CD4-positive, CD25-positive, alpha-beta regulatory T cell (primary cell): Measurements from ENCODE around the gene ZNF280D. TPM values are rescaled to one million over a fixed set of nuclear protein-coding genes. Genes with fewer than 3 reads are reported as not detected.

Experiments
- ATAC-seq, 2 donors: fragments of 150-1000 bp; cut with Tn5 transposase; one replicate each; pipeline ENCODE4 v1.10.0; 2021; ENCODE audit warnings: low read depth in 2 of 2, moderate number of reproducible peaks in 2 of 2, moderate library complexity in 1 of 2
- DNase-seq, 3 donors: peaks; one replicate each; pipeline versions ENCODE4 v3.0.0 to v3.0.0-alpha.2; 2012 to 2022; ENCODE audit warnings: mixed read lengths in 1 of 3
- H3K27ac ChIP-seq: one replicate; pipeline ENCODE4 v1.7.0; 2013; ENCODE audit warnings: mild to moderate bottlenecking, low read length; ENCODE audit not compliant: insufficient read depth, poor library complexity, severe bottlenecking
- H3K27me3 ChIP-seq: one replicate; pipeline ENCODE4 v1.7.0; 2013; ENCODE audit warnings: low read length; ENCODE audit not compliant: control insufficient read depth, insufficient read depth
- H3K36me3 ChIP-seq: one replicate; pipeline ENCODE4 v1.7.0; 2013; ENCODE audit warnings: mild to moderate bottlenecking, low read length, moderate library complexity; ENCODE audit not compliant: control insufficient read depth, insufficient read depth
- H3K4me1 ChIP-seq: 2 replicates; pipeline ENCODE4 v1.7.0; 2013; ENCODE audit warnings: mild to moderate bottlenecking, low read length; ENCODE audit not compliant: insufficient read depth, control insufficient read depth, poor library complexity, severe bottlenecking
- H3K4me3 ChIP-seq: one replicate; pipeline ENCODE4 v1.7.0; 2013; ENCODE audit warnings: low read depth, mild to moderate bottlenecking, low read length, moderate library complexity
- H3K9me3 ChIP-seq, 2 experiments: 1 replicate in 1 of 2; 2 replicates in 1 of 2; pipeline ENCODE4 v1.7.0; 2013; ENCODE audit warnings: low read length in 2 of 2, mild to moderate bottlenecking in 1 of 2, moderate library complexity in 1 of 2; ENCODE audit not compliant: control insufficient read depth in 2 of 2
- H3K27ac Mint-ChIP-seq, 3 donors: one replicate each; pipeline ENCODE4 v1.8.0; 2020 to 2022; ENCODE audit warnings: mild to moderate bottlenecking in 3 of 3, mixed read lengths in 3 of 3, moderate library complexity in 2 of 3
- H3K27me3 Mint-ChIP-seq: one replicate; pipeline ENCODE4 v1.8.0; 2022; ENCODE audit warnings: mild to moderate bottlenecking, mixed read lengths
- H3K36me3 Mint-ChIP-seq: one replicate; pipeline ENCODE4 v1.8.0; 2020; ENCODE audit warnings: mixed read lengths
- H3K4me1 Mint-ChIP-seq, 4 donors: one replicate each; pipeline ENCODE4 v1.8.0; 2020 to 2022; ENCODE audit warnings: mixed read lengths in 4 of 4, mild to moderate bottlenecking in 1 of 4
- H3K4me3 Mint-ChIP-seq, 4 donors: one replicate each; pipeline ENCODE4 v1.8.0; 2020 to 2022; ENCODE audit warnings: mild to moderate bottlenecking in 4 of 4, mixed read lengths in 4 of 4, moderate library complexity in 3 of 4
- H3K9me3 Mint-ChIP-seq, 7 donors: one replicate each; pipeline ENCODE4 v1.8.0; 2020 to 2022; ENCODE audit warnings: mixed read lengths in 7 of 7, mild to moderate bottlenecking in 3 of 7, moderate library complexity in 2 of 7
- polyA plus RNA-seq, 4 donors: library from polyadenylated mRNA; unstranded; fragments of 300-500 nt; fragmentation: Illumina TruSeq; gene quantifications; one replicate each; pipeline ENCODE4 v1.2.3, GENCODE V29; 2021
- total RNA-seq: library from RNA; stranded (reverse); gene quantifications from one replicate; pipeline ENCODE4 v1.2.3, GENCODE V29; 2022

ZNF280D gene
- total and polyA plus RNA-seq, 5 donors from 2014 or later = 5.9 to 34.1 (median 8.8) TPM

DNA sequence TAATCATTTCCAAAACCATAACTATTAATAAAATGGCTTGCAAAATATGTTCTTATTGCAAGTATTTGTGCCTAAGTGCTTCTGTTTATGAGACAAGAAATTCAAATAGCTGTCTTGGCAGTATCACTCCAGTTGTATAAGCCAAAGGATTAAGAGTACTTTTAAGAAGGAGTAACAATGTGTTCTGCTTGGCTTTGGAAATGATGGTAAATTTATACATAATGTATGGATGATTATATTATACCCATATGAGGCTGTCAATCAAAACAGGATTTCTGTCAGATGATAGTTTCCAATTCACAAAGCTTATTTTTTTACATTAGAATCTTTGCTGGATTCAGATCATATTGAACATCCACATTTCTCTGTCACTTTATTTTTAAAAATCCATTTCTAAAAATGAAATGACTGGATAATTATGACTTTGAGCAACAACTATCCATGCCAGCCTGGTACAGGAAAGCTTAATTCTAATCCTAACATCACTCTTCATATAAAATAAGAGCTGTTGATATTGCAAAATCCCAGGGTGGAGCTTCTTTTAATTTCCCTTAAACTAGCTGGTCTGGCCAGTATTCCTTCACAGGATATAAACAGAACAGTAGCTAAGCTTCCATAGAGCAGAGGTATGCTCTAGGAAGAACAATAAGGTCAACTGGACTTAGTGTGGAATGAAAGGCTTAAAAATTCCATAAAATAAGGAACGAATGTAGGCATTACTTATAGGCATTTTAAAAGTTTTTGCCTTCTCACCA, 30.0 kb upstream of the ZNF280D start:
- ATAC-seq (no peak), DNase-seq (no peak)
- Mint-ChIP-seq H3K27me3 (no peaks in the 10 kb centered on the region), H3K4me3 (no peak overlapping the region), H3K4me1 (peaks cover 7 to 12% (median 10%) of the 10 kb centered on the region in 4 donors), H3K27ac (no peak overlapping the region), H3K9me3 (no peaks in the 10 kb centered on the region), H3K36me3 (no peaks in the 10 kb centered on the region)
- no peaks in the 10 kb centered on the region for H3K27me3 ChIP-seq
- no peaks in the 10 kb centered on the region for H3K36me3 ChIP-seq
- H3K27ac ChIP-seq = no peak overlapping the region
- no peaks in the 10 kb centered on the region for H3K9me3 ChIP-seq
- no peaks in the 10 kb centered on the region for H3K4me1 ChIP-seq
- H3K4me3 ChIP-seq = no peak overlapping the region

DNA sequence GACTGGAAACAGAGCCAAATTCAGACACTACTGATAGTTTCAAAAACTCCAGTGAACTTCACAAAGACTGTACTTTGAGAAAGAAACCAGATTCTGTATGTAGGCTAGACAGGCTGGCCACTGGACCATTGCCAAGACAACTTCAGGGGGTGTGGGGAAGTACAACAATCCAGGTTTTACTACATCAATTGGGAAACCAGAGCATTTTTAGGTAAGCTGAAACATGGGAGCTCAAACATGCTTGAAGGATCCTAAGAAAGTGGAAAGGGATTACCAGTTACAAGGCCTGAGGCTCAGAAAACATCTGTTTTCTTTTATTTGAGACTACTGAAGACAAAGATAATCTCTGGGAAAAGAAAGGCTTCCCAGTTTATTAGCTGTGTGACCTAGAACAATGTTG, 26.9 kb upstream of the ZNF280D start:
- Mint-ChIP-seq H3K9me3 (no peaks in the 10 kb centered on the region), H3K27ac (no peak overlapping the region), H3K4me3 (no peak overlapping the region), H3K36me3 (peaks cover 3% of the 10 kb centered on the region), H3K4me1 (peaks cover 0 to 4% (median 0%) of the 10 kb centered on the region in 4 donors), H3K27me3 (no peaks in the 10 kb centered on the region)
- Histone ChIP-seq H3K36me3 (no peaks in the 10 kb centered on the region), H3K27ac (no peak overlapping the region), H3K9me3 (no peaks in the 10 kb centered on the region), H3K4me3 (no peak overlapping the region), H3K4me1 (no peaks in the 10 kb centered on the region), H3K27me3 (peaks cover 3% of the 10 kb centered on the region)
- ATAC-seq (no peak), DNase-seq (no peak)

DNA sequence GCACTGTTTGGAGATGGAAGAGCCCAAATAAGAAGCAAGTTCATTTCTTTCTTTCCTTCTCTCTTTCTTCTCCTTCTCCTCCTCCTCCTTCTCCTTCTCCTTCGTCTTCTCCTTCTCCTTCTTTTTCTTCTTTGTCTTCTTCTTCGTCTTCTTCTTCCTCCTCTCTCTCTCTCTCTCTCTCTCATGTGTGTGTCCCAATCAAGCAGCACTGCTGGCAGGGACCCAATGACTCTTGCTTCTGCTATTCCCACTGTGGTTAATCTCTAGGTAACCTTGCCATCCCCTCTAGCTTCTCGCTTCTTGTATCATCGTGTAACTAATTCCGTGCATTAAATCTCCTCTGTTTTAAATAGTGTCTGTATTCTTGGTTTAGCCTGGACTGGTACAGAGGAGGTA, 26.1 kb upstream of the ZNF280D start:
- Mint-ChIP-seq H3K27ac (no peak overlapping the region), H3K27me3 (no peaks in the 10 kb centered on the region), H3K9me3 (no peaks in the 10 kb centered on the region), H3K36me3 (peaks cover 3% of the 10 kb centered on the region), H3K4me1 (no peaks in the 10 kb centered on the region), H3K4me3 (no peak overlapping the region)
- H3K4me3 ChIP-seq = no peak overlapping the region
- H3K27ac ChIP-seq = no peak overlapping the region
- H3K27me3 ChIP-seq = peaks cover 3% of the 10 kb centered on the region
- H3K4me1 ChIP-seq = no peaks in the 10 kb centered on the region
- no peaks in the 10 kb centered on the region for H3K9me3 ChIP-seq
- DNase-seq (no peak), ATAC-seq (no peak)
- H3K36me3 ChIP-seq = no peaks in the 10 kb centered on the region

DNA sequence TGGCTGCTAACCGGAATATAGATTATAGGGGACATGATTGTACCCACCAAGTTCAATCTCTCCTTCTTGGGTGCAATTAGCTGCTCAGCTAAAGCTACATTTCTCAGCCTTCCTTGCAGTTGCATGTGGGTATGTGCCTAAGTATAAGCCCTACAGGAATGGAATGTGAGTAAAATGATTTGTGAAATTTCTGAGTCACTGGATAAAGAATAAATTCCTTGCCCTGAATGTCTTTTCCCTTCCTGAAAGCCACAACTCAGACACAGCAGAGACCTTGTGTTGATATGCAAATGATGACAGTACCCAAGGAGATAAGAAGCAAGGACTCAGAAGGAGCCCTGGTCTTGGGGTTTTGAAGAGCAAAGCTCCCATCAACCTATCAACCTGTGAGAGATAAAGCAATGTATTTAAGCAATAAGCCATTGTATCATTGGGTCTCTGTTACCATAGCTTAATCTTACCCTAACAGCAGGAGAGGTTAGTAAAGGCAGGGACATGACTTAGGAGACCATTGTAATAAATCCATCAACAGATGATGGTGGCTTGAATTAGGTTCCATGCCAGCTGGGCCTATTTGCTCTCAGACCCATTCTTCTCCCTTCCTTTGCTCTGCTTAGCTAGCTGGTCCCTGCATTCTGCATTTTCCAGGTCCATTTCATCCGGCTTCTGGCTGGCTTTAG, 25.6 kb upstream of the ZNF280D start:
- H3K4me1 Mint-ChIP-seq = no peaks in the 10 kb centered on the region
- ATAC-seq = no peak

DNA sequence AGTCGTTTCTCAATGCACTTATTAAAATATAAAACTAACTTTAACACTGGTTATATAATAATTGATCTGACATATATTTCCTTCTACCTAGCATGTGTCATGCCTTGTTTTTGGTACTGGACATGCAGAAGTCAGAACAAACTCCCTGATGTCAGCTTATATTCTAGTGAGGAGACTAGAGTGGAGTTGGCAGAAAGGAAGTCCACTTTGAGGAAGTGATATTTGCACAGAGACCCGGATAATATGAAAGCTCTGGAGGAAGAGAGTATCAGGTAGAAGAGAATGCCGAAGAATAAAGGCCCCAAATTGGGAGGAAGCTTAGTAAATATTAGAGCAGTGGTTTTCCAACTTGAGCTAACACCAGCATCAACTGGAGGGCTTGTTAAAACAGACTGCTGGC, 24.6 kb upstream of the ZNF280D start:
- Mint-ChIP-seq H3K4me1 (no peaks in the 10 kb centered on the region), H3K9me3 (no peaks in the 10 kb centered on the region), H3K27ac (no peak overlapping the region), H3K27me3 (no peaks in the 10 kb centered on the region), H3K36me3 (peaks cover 3% of the 10 kb centered on the region), H3K4me3 (no peak overlapping the region)
- Histone ChIP-seq H3K4me3 (no peak overlapping the region), H3K36me3 (no peaks in the 10 kb centered on the region), H3K4me1 (no peaks in the 10 kb centered on the region), H3K9me3 (no peaks in the 10 kb centered on the region), H3K27me3 (peaks cover 3% of the 10 kb centered on the region), H3K27ac (no peak overlapping the region)
- DNase-seq (no peak), ATAC-seq (no peak)

More for the DNA sequence above, 25.6 kb upstream of the ZNF280D start:
- H3K4me3 ChIP-seq = no peak overlapping the region
- peaks cover 3% of the 10 kb centered on the region for H3K27me3 ChIP-seq
- no peak for DNase-seq
- H3K36me3 Mint-ChIP-seq = peaks cover 3% of the 10 kb centered on the region
- H3K36me3 ChIP-seq = no peaks in the 10 kb centered on the region
- H3K27ac Mint-ChIP-seq = no peak overlapping the region
- H3K4me1 ChIP-seq = no peaks in the 10 kb centered on the region
- H3K9me3 Mint-ChIP-seq = no peaks in the 10 kb centered on the region
- H3K9me3 ChIP-seq = no peaks in the 10 kb centered on the region
- H3K27me3 Mint-ChIP-seq = no peaks in the 10 kb centered on the region
- H3K27ac ChIP-seq = no peak overlapping the region
- no peak overlapping the region for H3K4me3 Mint-ChIP-seq

DNA sequence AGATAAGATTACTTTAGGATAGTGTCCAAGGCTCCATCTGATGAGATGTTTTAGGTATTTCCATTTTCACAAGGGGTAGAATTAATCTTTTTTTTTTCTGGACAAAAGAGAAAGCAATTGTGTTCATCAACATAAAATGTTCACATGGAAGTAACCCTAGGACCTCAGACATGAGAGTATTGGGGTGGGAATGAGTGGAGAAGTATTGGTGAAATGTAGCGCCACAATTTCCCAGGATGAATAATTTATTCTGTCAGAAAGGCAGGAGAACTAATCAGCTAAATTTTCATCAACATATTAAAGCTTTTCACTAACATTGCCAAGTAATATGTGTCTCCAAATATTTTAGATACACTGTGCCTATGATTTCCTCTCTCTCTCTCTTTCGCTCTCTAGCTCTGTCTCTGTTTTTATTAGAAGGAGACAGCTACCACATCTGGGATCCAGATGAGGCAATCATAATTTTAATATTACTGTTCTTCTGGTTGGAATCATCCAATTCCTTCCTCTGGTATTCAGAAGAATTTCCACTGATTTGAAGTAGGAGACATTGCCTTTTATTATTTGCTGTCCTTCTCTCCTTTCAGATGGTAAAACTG, 21.6 kb upstream of the ZNF280D start:
- H3K9me3 Mint-ChIP-seq = no peaks in the 10 kb centered on the region
- no peak overlapping the region for H3K4me3 Mint-ChIP-seq
- no peaks in the 10 kb centered on the region for H3K4me1 ChIP-seq
- H3K27me3 ChIP-seq = peaks cover 7% of the 10 kb centered on the region
- H3K27me3 Mint-ChIP-seq = peaks cover 4% of the 10 kb centered on the region
- no peak overlapping the region for H3K27ac Mint-ChIP-seq
- H3K4me3 ChIP-seq = no peak overlapping the region
- no peaks in the 10 kb centered on the region for H3K4me1 Mint-ChIP-seq
- H3K36me3 ChIP-seq = no peaks in the 10 kb centered on the region
- H3K36me3 Mint-ChIP-seq = peaks cover 3% of the 10 kb centered on the region
- no peak for DNase-seq
- no peak overlapping the region for H3K27ac ChIP-seq
- no peak for ATAC-seq
- H3K9me3 ChIP-seq = no peaks in the 10 kb centered on the region

DNA sequence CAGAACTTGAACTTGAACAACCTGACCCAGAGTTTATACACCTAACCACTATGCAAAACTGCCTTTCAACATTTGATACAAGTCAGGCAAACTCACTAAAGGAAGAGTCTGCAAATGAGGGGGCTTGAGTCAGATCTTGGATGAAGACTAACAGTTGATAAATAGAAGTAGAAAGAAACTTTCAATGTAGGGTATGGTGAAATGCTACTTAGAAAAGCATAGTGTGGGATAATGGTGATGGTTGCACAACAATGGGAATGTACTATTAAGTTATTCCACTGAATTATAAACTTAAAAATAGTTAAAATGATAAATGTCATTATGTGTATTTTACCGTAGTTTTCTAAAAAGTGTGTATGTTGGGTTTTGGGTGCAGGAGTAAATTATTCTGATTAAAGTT, 19.7 kb upstream of the ZNF280D start:
- H3K9me3 ChIP-seq = no peaks in the 10 kb centered on the region
- ATAC-seq = no peak
- H3K27ac ChIP-seq = no peak overlapping the region

More for the DNA sequence above, 19.7 kb upstream of the ZNF280D start:
- H3K36me3 Mint-ChIP-seq = peaks cover 3% of the 10 kb centered on the region
- H3K4me3 Mint-ChIP-seq = no peak overlapping the region
- no peak overlapping the region for H3K27ac Mint-ChIP-seq
- H3K36me3 ChIP-seq = no peaks in the 10 kb centered on the region
- no peaks in the 10 kb centered on the region for H3K4me1 Mint-ChIP-seq
- H3K4me3 ChIP-seq = no peak overlapping the region
- H3K9me3 Mint-ChIP-seq = no peaks in the 10 kb centered on the region
- DNase-seq = no peak
- H3K27me3 ChIP-seq = peaks cover 6% of the 10 kb centered on the region
- no peaks in the 10 kb centered on the region for H3K4me1 ChIP-seq
- H3K27me3 Mint-ChIP-seq = peaks cover 4% of the 10 kb centered on the region
